NCI-H2107 treated with DMSO at 0.1 percent for 48 hours (cell line): Measurements from ENCODE around the gene TGM1.
"Not testable (repeated sequence)": the region's sequence is repeated elsewhere in the genome, so short reads cannot be mapped to it uniquely, and the experiment has no call there.

Source experiments
- DNase-seq: peaks from one replicate; lab custom pipeline; 2025; ENCODE audit not compliant: unreplicated experiment; lab: John Stamatoyannopoulos, UW

Gene TGM1

DNA sequence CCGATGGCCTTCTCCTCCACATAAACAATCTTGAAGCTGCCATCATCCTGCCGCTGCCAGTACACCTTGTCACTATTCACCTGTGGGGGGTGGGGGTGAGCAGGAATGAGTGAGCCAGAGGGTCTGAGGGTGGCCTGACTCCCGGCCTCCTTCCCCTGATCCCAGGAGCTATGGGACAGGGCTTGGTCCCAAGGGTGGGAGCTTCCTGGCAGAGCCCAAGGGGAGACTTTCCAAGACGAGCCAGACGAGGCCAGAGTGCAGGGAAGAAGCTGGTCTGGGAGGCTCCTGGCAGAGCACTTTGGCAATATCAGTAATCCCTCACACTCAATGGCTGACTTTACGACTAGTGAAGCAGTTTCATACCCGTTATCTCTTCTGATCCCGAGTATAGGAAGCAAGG lies 7.5 kb downstream of the TGM1 start:
- no peak for DNase-seq

DNA sequence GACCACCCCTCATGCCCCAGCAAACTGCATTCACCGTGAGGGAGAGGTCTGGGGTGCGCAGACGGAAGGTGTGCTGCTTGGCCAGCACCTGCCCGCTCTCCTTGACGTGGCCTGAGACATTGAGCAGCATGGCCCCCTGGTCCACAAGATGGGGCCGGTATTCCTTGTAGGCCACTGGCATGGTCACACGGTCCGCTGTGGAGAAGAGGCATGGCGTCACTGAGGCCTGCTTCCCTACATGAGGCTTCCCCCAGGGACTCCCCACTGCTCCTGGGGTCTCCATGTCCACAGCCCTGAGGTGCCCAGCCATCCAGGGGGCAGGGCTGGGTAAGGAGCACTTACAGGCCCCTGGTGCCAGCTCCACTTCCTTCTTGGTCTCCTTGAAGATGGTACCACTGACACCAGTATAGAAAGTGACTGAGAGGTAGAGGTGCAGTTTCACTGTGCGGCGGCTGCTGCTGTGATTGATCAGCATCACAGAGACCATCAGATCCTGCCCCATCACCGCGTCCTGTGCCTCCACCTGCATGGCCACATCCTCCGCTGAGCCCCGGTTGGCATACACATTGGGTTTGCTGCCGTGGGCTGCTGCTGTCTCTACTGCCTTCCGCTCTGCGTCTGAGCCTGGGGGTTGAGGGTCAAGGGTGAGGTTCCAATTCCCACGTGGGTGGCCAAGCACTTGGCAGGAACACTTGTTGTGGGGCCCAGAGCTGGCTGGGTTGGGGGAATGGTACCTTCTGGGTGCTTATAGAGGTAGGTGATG lies 8.2 kb downstream of the TGM1 start:
- DNase-seq = no peak

DNA sequence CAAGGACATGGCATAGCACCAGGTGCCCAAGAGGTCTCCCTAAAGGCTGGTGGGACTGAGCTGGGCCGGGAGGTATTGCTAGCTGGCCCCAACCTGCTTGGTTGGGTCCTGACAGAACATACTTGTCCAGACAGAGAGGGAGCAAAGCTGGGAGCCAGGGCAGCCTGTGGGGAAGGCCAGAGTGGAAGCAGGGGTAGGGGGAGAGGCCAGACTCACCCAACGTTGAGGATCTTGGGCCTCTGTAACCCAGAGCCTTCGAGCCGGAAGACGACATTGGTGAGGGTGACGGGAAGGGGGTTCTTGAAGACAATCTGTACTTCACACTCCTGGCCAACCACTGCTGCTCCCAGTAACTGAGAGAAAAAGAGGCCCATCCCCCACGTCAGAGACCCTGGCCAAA lies 9.0 kb downstream of the TGM1 start:
- DNase-seq = no peak

DNA sequence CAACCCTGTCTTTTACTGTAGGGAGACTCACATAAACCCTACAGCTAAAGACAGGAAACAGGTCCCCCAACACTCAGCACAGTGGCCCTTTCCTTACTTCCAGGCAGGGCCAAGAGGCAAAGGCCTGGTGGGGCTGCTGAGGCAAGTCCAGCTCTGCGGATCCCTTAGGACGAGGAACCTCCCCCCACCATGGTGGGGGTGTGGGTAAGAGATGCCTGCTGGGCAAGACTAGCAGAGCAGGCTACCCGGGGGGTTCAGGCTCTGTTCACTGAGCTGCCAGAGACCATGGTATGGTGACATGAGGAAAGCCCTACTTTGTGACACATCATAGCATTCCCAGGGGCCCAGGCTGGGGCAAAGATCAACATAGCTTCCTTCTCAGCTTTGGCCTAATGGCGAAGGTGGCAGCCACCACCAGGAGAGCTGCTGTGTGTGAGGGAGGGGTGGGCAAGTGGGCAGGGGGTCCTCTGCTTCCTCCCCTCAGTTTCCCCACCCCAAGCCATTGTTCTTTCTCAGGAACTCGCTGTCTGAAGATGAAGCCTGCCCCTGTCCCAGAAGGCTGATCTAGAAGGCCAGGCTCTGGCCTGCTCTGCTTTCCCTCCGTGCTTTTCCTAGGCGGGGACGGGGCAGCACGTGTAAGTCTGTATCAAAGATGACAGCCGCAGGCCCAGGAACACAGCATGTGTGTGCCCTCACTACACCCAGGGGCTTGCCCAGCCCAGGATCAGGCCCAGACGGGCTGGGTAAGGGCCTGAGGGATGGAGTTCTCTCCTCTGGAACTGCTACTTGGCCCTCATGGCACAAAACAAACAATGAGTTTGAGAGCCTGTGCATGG lies 10.5 kb downstream of the TGM1 start:
- DNase-seq = no peak

DNA sequence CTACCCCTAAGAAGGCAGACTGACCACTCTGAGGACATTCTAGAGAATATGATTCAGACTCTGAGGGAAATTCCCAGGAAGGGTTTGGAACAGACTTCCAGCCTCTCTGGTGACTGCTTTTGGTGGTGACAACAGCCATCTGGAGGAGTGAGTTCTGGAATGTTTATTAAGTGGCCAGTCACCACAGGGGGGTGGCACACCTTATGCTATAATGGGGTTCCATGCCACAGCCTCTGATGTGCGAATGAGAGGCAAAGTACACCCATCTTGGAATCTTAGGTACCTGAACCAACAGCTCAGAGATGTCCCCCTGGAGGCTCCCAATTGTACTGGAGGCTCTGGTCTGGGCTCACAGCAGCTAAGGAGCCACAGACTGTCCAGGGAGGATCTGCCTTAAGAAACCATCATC lies 11.1 kb downstream of the TGM1 start:
- no peak for DNase-seq

DNA sequence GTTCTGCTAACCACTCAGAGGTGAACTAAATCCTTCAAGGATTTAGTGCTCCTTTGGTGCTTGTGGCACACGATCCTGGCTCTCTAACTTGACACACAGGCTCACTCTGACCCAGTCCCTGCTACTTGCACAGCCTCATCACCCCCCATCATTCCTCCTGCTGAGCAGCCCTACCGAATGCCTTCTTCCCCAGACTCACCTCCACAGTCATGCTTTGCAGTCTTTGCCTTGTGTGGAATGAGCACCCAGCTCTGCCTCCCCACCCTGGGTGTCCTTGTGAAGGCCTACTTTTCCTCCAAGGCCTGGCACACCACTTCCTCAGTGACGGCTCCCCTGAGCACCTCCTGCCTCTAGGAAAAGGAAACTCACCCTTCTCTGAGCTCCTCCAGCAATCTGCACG lies 12.6 kb downstream of the TGM1 start:
- no peak for DNase-seq

DNA sequence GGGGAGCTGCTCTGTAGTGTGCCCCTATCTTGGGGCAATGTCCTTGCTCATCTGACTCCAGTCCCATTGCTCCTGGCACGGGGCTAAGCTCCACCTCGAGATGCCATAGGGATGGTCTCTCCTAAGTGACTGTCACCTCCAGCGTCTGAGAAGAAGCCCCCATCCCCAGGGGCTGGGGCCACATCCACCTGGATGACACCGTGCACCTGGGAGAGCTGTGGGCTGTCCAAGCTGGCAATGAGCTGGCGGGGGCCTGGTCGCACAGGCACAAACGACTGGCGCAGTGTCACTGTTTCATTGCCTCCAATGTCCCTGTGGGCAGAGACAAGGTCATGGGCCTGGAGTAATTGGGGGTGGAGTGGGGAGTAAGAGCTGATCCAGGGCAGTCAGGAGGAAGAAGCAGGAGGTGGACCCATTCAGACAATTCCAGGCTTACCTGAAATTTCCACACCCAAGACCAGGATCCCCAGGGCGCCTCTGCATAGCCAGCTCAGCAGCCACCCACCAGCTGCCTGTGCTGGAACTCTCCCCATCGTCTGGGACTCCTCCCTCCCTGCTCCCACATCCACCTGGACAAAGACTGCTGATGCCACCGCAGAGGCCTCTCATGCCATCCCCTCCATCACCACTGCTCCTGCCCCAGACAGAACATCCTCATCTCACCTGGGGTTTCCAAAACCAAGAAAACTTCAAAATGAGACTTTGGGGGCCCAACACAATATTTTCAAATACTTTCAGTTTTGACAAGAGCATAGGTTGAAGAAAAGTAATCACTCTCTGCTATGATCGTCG lies 13.6 kb downstream of the TGM1 start:
- DNase-seq = no peak

DNA sequence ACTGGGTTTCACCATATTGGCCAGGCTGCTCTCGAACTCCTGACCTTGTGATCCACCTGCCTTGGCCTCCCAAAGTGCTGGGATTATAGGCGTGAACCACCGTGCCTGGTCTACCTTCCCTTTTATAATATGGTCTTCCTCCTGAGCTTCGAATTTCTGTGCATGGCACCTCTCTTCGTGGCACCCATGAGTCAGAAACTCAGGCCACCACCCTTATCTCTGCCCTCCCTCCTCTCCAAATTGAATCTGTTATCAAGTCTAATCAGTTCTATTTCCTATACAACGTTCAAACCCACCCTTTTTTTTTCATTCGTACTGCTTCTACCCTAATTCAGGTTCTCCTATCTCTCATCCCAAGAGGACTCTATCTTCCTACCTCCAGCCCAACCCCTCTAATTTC lies 15.6 kb downstream of the TGM1 start:
- DNase-seq = no peak

DNA sequence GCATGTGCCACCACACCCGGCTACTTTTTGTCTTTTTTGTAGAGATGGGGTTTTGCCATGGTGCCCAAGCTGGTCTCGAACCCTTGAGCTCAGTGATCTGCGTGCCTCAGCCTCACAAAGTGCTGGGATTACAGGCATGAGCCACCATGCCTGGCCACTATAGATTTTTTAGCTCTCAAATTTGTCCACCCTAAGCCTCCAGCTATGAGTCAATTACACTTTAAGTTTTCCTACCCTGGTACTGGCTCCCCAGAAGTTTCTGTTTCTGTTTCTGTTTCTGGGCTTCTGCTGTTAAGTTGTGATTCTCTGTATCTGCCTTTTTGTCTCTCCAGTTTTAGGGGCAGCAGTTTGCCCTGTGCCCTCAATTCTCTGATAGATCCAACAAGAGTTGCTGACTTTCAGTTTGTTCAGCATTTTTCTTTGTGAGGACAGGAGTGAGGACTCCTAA lies 16.2 kb downstream of the TGM1 start:
- no peak for DNase-seq

DNA sequence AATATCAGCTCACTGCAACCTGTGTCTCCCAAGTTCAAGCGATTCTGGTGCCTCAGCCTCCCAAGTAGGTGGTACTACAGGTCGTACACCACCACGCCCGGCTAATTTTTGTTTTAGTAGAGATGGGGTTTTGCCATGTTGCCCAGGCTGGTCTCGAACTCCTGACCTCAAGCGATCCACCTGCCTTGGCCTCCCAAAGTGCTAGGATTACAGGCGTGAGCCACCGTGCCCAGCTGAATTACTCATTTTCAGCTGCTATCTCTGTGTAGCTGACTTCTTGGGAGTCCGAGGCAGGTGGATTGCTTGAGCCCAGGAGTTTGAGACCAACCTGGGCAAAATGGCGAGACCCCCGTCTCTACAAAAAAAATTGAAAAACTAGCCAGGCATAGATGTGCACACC lies 17.6 kb downstream of the TGM1 start:
- DNase-seq = not testable (repeated sequence)

DNA sequence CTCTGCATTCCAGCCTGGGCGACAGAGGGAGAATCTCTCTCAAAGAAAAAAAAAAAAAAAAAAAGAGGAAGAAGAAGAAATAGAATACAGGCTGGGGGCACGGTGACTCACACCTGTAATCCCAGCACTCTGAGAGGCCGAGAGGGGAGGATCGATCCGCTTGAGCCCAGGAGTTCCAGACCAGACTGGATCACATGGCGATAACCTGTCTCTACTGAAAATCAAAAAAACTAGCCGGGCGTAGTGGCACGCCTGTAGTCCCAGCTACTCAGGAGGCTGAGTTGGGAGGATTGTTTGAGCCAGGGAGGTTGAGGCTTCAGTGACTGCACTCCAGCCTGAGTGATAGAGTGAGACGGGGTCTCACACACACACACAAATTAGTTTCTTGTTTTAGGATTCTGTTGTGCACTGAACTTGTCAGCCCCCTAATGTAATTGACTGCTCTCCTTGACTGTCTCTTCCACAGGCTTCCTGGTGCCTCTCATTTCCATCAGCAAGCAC lies 19.6 kb downstream of the TGM1 start:
- DNase-seq = no peak

DNA sequence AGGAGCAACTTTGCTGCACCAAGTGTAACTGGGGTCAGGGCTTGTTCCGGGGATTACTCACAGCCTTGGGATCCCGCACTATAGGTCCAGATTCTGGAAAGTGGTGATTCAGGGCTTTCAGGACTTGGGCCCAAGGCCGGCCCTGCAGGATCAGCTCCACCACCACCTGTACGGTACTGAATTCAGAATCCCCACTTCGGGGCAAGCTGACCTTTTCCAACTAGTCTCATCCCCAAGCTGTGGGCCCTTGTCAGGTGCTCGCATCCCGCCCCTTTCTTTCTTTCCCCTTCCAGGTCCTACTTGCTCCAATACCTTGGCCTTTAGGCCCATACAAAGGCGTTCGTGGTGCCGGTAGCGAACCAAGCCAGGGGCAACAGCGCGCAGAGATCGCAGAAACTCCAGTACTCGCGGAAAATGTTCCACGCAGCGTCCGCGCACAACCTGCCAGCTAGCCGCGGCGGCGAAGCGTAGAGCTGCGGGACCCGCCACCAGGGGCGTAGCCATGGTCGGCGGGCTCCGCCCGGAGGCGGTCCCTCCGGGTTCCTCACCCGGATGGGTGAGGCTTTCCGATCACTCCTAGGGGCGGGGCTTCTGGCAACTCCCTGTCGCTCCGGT lies 21.0 kb downstream of the TGM1 start:
- peak; percentile 98 for DNase-seq

DNA sequence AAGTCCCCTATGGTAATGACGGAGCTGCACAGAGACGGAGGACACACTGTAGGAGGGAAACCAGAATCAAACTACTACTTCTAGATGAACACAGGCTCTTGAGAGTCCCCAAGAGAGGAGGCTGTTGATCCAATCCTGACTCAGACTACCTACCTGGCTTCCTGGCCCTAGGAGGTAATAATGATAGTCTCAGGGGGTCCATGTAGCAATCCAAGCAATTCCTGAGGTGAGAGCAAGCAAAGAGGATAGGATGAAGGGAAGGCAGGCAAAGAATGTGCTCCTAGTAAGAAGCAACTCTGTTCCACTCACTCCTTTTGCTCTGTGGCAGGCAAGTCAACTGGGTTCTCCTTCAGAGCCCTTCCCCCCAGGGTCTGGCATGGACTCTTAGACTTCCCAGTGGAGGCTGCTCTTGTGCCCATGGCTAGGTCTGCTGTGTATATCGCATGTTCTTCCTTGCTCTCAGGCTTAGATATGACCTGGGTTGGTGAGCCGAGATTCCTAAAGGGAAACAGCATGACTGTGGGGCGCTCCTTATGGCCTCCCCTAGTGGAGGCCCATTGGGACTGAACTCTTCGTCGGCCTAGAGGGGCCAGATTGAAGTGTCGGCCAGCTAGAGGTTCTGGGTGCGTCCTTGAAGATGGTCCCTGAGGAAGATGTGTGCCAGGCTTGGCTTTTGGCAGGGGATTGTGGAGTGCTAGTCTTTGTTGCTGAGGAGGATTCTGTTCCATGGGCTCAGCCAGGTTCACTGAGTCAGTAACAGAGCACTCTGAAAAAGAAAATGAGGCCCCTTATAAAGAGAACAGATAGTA lies 22.7 kb downstream of the TGM1 start:
- no peak for DNase-seq

DNA sequence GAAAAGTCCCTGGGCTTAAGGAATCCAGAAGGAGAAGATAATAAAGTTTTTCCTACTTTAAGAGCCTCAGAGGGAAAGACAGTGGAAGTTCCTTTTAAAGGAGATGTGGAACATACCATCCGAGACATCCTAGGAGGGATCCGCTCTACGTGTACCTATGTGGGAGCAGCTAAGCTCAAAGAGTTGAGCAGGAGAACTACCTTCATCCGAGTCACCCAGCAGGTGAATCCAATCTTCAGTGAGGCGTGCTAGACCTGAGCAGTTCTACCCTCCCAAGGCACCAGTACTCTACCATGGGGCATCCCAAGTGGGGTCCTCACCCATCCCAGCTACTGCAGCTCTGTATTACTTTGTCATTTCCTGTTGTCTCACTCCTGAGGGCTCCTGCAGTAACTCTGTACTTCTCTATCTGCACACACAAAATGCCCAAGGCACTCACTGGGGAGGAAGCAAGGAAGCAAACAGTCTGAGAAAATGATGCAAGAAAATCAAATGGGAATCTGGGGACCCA lies 24.4 kb downstream of the TGM1 start:
- no peak for DNase-seq

DNA sequence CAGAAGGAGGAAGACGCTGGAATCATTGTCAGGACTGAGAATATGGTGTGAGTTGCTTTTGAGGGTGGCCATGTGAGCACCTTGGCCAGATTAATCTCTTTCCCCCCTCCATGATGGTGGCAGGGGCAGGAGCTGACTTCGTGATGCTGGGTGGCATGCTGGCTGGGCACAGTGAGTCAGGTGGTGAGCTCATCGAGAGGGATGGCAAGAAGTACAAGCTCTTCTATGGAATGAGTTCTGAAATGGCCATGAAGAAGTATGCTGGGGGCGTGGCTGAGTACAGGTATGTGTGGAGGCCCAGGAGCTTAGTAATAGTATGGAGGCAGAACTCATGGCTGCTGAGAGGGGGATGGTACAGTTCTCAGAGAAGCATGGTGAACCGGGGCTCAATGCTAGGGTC lies 24.9 kb downstream of the TGM1 start:
- no peak for DNase-seq

DNA sequence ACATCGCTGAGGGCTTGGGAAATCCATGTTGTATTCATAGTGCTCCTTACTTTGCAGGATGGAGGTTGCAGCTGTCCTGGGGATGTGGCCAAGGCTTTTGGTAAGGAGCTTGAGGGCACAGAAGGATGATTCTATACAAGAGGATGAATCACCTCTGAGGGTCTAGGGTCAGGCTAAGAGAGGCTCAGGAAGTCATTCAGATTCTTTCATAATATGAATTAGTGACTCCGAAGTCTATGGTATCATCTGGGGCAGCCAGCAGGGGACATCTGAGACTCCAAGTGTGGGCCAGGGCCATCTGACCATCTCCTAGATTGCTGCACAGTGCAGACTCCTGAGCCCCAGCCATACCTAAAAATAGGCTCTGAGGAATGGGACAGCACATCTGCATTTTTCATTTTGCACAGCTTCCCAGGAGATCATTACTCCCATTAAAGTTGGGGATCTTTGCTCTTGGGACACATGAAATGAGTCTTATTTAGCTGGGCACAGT lies 25.5 kb downstream of the TGM1 start:
- no peak for DNase-seq

DNA sequence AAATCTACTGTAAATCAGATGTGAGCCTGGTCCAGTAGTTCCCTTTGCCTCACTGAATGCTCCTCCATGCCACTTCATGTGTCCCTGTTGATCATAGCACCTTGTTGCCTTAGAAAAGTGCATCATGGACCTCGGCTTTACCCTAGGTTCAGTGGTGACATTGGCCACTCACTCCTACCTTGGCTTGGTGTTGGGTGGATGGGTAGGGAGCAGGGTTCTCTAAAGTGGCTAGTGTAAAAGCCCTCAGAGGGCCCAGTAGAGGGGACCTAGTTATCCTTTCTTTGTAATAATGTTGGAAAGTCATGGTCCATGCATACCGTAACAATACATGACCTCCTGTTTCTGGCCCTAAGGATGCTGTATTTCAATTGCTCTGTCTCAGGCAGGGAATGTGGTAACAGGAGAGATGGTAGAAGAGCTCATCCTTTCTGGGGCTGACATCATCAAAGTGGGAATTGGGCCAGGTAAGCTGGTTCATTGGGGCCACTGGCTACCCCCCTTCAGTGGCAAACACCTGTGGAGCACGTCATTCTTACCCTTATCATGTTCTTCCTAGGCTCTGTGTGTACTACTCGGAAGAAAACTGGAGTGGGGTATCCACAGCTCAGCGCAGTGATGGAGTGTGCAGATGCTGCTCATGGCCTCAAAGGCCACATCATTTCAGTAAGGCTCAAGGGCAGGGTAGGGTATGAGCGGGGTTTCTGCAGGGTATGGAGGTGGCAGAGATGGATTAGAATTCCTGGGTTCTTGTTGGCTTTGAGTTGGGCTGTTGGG lies 26.1 kb downstream of the TGM1 start:
- no peak for DNase-seq

DNA sequence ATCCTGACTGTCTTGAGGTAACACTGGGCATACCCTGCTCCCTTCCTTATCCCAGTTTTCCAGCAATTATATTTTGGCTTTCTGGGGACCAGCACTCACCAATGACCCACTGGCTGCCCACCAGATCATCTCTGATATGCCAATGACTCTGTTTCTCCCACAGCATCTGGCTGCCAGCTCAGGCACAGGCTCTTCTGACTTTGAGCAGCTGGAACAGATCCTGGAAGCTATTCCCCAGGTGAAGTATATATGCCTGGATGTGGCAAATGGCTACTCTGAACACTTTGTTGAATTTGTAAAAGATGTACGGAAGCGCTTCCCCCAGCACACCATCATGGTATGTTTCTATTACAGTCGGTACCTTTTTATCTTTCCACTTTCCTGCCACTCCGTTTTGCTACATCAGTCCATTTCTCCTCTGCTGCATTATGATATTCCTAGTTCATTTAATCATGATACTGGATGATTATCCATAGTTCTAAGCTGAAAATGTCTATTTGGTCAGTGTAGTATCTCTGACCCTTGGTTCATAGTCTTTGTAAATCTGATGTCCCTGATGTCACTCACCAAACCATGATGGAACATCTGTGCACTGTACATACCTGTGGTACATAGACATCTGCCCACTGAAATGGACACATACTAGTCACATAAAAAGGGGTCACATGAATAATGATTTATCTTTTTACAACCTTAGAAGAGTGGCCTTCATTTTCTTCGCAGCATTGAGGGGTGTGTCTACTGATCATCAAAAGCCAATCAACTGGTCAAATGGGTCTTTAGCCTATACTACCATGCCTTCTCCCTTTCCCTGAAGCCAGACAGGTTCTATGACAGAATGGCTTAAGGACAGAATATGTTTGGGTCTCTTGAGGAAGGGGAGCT lies 26.9 kb downstream of the TGM1 start:
- DNase-seq = no peak
